Prostate gland (tissue), 2 donors: ENCODE data around the gene GPD1. TPM values are rescaled to one million over a fixed set of nuclear protein-coding genes. Genes with fewer than 3 reads are reported as not detected.
"Not testable (repeated sequence)": the region's sequence is repeated elsewhere in the genome, so short reads cannot be mapped to it uniquely, and the experiment has no call there.

Source experiments
- DNase-seq: peaks from one replicate; pipeline ENCODE4 v3.0.0-alpha.2; 2019; ENCODE audit warnings: low spot score
- H3K27ac ChIP-seq, 2 donors: fragments of 200-600 bp; sonication (generic); 2 replicates each; pipeline ENCODE4 v1.5.1; 2017 to 2019
- H3K27me3 ChIP-seq: fragments of 200-600 bp; sonication (generic); replicated peaks from 2 replicates; pipeline ENCODE4 v1.5.1; 2019; ENCODE audit not compliant: insufficient read depth
- H3K36me3 ChIP-seq, 2 donors: fragments of 200-600 bp; sonication (generic); 1 replicate in 1 of 2; 2 replicates in 1 of 2; pipeline versions ENCODE4 v1.5.1 to v1.8.1; 2017 to 2019
- H3K4me1 ChIP-seq: fragments of 200-600 bp; sonication (generic); replicated peaks from 2 replicates; pipeline ENCODE4 v1.5.1; 2019
- H3K4me3 ChIP-seq, 2 donors: fragments of 200-600 bp; sonication (generic); 2 replicates each; pipeline ENCODE4 v1.5.1; 2017 to 2019
- H3K9me3 ChIP-seq: fragments of 200-600 bp; sonication (generic); 2 replicates; pipeline ENCODE4 v1.5.1; 2017
- CTCF ChIP-seq, 4 experiments: fragments of 200-600 bp in 2 of 4; fragments of 450-650 bp in 2 of 4; sonication (generic) in 2 of 4; IDR thresholded peaks; 1 replicate in 3 of 4; 2 replicates in 1 of 4; pipeline ENCODE4 v1.5.1; 2016 to 2019; ENCODE audit warnings: antibody characterized with exemption in 4 of 4, mild to moderate bottlenecking in 2 of 4, moderate library complexity in 2 of 4
- POLR2A ChIP-seq: fragments of 450-650 bp; IDR thresholded peaks from one replicate; pipeline ENCODE4 v1.6.1; 2016; ENCODE audit warnings: antibody characterized with exemption, mild to moderate bottlenecking
- POLR2AphosphoS5 ChIP-seq: sonication (generic); formaldehyde crosslinking; IDR thresholded peaks from one replicate; pipeline ENCODE4 v1.6.1; 2017; ENCODE audit warnings: antibody characterized with exemption
- WGBS: methylation state at CpG from one replicate; pipeline ENCODE4 v1.1.5; 2018; 5-methylcytosine and 5-hydroxymethylcytosine counted together
- intact Hi-C: fragments of 100-400 bp; cut with DNase I; formaldehyde crosslinking; loops from one replicate; pipeline ENCODE4 v1.14.2; 2022
- total RNA-seq, 2 donors: library from RNA; depleted of rRNA; stranded (reverse); fragments of >200 nt; gene quantifications; one replicate each; pipeline ENCODE4 v1.1.0, GENCODE V29; 2016

GPD1 gene
- total RNA-seq, 2 donors from 2014 or later: 0.27 to 3.4 TPM

GRCh38 chr12:50149311-50149710 is 45.5 kb downstream of the GPD1 start:
- H3K4me3 ChIP-seq: no peak overlapping the region
- no peak for TF ChIP-seq CTCF (IDR thresholded peaks at IDR 0.05)
- WGBS: 71% methylated on average over 3 of the region's 3 CpGs
- no peaks in the 10 kb centered on the region for H3K27me3 ChIP-seq
- intact Hi-C loops: no loop called here
- H3K9me3 ChIP-seq: no peaks in the 10 kb centered on the region
- no peak overlapping the region for H3K27ac ChIP-seq
- H3K4me1 ChIP-seq: no peaks in the 10 kb centered on the region
- H3K36me3 ChIP-seq: no peaks in the 10 kb centered on the region
- DNase-seq: no peak

- 64% methylated on average over 1 of the region's 1 CpG for WGBS
- Histone ChIP-seq H3K4me1 (no peaks in the 10 kb centered on the region), H3K36me3 (no peaks in the 10 kb centered on the region), H3K9me3 (no peaks in the 10 kb centered on the region), H3K27ac (no peak overlapping the region), H3K27me3 (no peaks in the 10 kb centered on the region), H3K4me3 (no peak overlapping the region)
- TF ChIP-seq POLR2A: no peak
- TF ChIP-seq CTCF (IDR thresholded peaks at IDR 0.05): no peak
- no peak for TF ChIP-seq POLR2AphosphoS5
- intact Hi-C loops: no loop called here
- DNase-seq: no peak
Measured at GRCh38 chr12:50151047-50151687, 47.4 kb downstream of the GPD1 start.

- H3K9me3 ChIP-seq, H3K4me1 ChIP-seq, H3K27ac ChIP-seq, DNase-seq, intact Hi-C loops, H3K4me3 ChIP-seq, H3K36me3 ChIP-seq, H3K27me3 ChIP-seq: not testable (repeated sequence)
- WGBS: 93% methylated on average over 5 of the region's 5 CpGs
Measured at GRCh38 chr12:50154947-50155346, 51.1 kb downstream of the GPD1 start.

- intact Hi-C loops: no loop called here
- DNase-seq: no peak
- Histone ChIP-seq H3K4me1 (no peaks in the 10 kb centered on the region), H3K27ac (no peak overlapping the region), H3K27me3 (no peaks in the 10 kb centered on the region), H3K4me3 (no peak overlapping the region), H3K36me3 (no peaks in the 10 kb centered on the region), H3K9me3 (no peaks in the 10 kb centered on the region)
- TF ChIP-seq POLR2A (no peak), CTCF (IDR thresholded peaks at IDR 0.05) (no peak), POLR2AphosphoS5 (no peak)
Measured at GRCh38 chr12:50156641-50157040, 52.8 kb downstream of the GPD1 start.

GRCh38 chr12:50157259-50157658 is 53.5 kb downstream of the GPD1 start:
- H3K9me3 ChIP-seq: no peaks in the 10 kb centered on the region
- no peak overlapping the region for H3K4me3 ChIP-seq
- H3K4me1 ChIP-seq: no peaks in the 10 kb centered on the region
- DNase-seq: no peak
- no peak overlapping the region for H3K27ac ChIP-seq
- H3K27me3 ChIP-seq: no peaks in the 10 kb centered on the region
- 90% methylated on average over 2 of the region's 2 CpGs for WGBS
- H3K36me3 ChIP-seq: no peaks in the 10 kb centered on the region
- intact Hi-C loops: no loop called here
- no peak for TF ChIP-seq POLR2A
- no peak for TF ChIP-seq POLR2AphosphoS5
- TF ChIP-seq CTCF (IDR thresholded peaks at IDR 0.05): no peak
